ENCODE measurements around the gene VCX. TPM values are rescaled to one million over a fixed set of nuclear protein-coding genes. Genes with fewer than 3 reads are reported as not detected.

VCX gene
- not detected in 2 replicates for total RNA-seq

DNA sequence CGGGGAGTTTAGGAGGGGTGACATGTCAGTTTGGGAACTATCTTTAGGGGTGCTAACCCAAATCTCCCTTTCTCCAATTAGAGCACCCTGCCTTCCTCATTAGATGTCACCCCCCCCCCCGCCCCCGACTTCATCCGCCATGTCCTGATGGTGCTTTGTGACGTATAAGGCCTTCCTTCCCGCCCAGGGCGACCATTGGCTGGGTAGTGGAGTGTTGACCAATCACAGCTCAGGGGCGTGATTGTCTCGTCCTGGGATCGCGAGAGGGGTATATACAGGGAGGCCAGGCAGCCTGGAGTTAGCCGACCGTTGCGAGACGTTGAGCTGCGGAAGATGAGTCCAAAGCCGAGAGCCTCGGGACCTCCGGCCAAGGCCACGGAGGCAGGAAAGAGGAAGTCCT is at the start of gene VCX:
Gene VCX, plus strand, starts transcription at position 301 of the 400 bp plus-strand sequence. Its CDS starts 33 bp downstream, at position 334.

Other genes with a start within 250 kb of the VCX start
- gene PNPLA4, start 84.2 kb downstream of the VCX start, total RNA-seq = 3.9 and 10.9 TPM in 2 replicates

Measured in placental pericyte (primary cell).